Measurements from ENCODE around the gene HUS1. TPM values are rescaled to one million over a fixed set of nuclear protein-coding genes. Genes with fewer than 3 reads are reported as not detected.
"Not testable (repeated sequence)": the region's sequence is repeated elsewhere in the genome, so short reads cannot be mapped to it uniquely, and the experiment has no call there.

HUS1 gene
- total RNA-seq, 1 donor from 2014 or later = 34.4 TPM

DNA sequence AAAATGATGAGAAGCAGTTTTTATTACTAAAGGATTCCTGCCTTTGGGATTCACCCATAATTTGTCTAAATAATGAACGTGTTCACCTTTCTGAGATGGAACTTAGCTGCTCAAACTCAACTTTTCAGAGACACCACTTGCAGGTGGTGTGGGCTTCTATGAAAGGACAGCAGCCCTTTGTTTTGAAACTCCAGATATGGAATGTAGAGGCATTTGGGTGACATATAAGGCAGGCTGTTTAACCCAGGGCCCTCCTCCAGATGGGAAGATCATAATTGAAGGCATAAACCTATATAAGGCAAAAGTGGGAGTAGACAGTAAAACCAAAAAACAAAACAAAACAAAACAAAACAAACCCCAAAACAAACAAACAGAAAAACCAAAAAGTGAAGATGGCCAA is 11.9 kb upstream of the HUS1 start:
- Histone ChIP-seq H3K79me2 (ENCODE audit: insufficient read depth, low read length) (no peaks in the 10 kb centered on the region), H2AFZ (ENCODE audit: low read depth, low read length) (peak overlapping the region; percentile 96), H3K27me3 (ENCODE audit: insufficient read depth, low read length) (no peaks in the 10 kb centered on the region), H3K4me2 (ENCODE audit: low read length) (peak overlapping the region; percentile 97), H3K27ac (ENCODE audit: low read depth, low read length) (no peak overlapping the region), H3K36me3 (ENCODE audit: insufficient read depth, low read length) (no peaks in the 10 kb centered on the region), H3K9me3 (ENCODE audit: insufficient read depth, low read depth, low read length) (no peaks in the 10 kb centered on the region), H4K20me1 (ENCODE audit: insufficient read depth, low read length) (no peaks in the 10 kb centered on the region), H3K9ac (ENCODE audit: low read length) (peak overlapping the region; percentile 62), H3K4me3 (ENCODE audit: insufficient read depth, low read depth, low read length) (peak overlapping the region; percentile 73), H3K4me1 (ENCODE audit: insufficient read depth, low read length) (peaks cover 7% of the 10 kb centered on the region)
- TF ChIP-seq, protein P1, sequence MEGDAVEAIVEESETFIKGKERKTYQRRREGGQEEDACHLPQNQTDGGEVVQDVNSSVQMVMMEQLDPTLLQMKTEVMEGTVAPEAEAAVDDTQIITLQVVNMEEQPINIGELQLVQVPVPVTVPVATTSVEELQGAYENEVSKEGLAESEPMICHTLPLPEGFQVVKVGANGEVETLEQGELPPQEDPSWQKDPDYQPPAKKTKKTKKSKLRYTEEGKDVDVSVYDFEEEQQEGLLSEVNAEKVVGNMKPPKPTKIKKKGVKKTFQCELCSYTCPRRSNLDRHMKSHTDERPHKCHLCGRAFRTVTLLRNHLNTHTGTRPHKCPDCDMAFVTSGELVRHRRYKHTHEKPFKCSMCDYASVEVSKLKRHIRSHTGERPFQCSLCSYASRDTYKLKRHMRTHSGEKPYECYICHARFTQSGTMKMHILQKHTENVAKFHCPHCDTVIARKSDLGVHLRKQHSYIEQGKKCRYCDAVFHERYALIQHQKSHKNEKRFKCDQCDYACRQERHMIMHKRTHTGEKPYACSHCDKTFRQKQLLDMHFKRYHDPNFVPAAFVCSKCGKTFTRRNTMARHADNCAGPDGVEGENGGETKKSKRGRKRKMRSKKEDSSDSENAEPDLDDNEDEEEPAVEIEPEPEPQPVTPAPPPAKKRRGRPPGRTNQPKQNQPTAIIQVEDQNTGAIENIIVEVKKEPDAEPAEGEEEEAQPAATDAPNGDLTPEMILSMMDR (IDR thresholded peaks at IDR 0.05; ENCODE audit: insufficient read depth, low read depth, low read length) = no peak
- no peak for TF ChIP-seq EZH2 (IDR thresholded peaks at IDR 0.05; ENCODE audit: insufficient read depth, low read length)
- H3K36me3 Mint-ChIP-seq (ENCODE audit: low read depth, unreplicated experiment) = peaks cover 1% of the 10 kb centered on the region
- no peaks in the 10 kb centered on the region for H3K27me3 Mint-ChIP-seq (ENCODE audit: low read depth, unreplicated experiment)
- FAIRE-seq = no peak
- DNase-seq (ENCODE audit: low read depth) = no peak
- peaks cover 2% of the 10 kb centered on the region for H3K9me3 Mint-ChIP-seq (ENCODE audit: unreplicated experiment)
- H3K4me1 Mint-ChIP-seq (ENCODE audit: low read depth, unreplicated experiment) = peaks cover 8% of the 10 kb centered on the region
- H3K4me3 Mint-ChIP-seq (ENCODE audit: unreplicated experiment) = peak overlapping the region; percentile 34
- no peak overlapping the region for H3K27ac Mint-ChIP-seq (ENCODE audit: unreplicated experiment)

DNA sequence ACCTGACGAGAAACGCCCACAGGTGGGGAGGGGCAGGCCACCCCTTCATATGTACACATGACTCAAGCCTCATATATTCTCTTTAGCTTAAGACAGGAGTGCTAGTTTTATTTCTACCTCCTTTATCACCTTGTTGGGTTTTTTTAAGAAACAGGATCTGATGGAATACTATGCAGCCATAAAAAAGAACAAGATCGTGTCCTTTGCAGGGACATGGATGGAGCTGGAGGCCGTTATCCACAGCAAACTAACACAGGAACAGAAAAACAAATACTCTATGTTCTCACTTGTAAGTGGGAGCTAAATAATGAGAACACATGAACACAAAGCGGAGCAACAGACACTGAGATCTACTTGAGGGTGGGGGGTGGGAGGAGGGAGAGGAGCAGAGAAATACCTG is 11.2 kb upstream of the HUS1 start:
- no peaks in the 10 kb centered on the region for H3K36me3 ChIP-seq (ENCODE audit: insufficient read depth, low read length)
- no peak overlapping the region for H2AFZ ChIP-seq (ENCODE audit: low read depth, low read length)
- Mint-ChIP-seq H3K27ac (ENCODE audit: unreplicated experiment) (no peak overlapping the region), H3K36me3 (ENCODE audit: low read depth, unreplicated experiment) (peaks cover 1% of the 10 kb centered on the region), H3K9me3 (ENCODE audit: unreplicated experiment) (peaks cover 2% of the 10 kb centered on the region), H3K27me3 (ENCODE audit: low read depth, unreplicated experiment) (no peaks in the 10 kb centered on the region), H3K4me3 (ENCODE audit: unreplicated experiment) (no peak overlapping the region), H3K4me1 (ENCODE audit: low read depth, unreplicated experiment) (peaks cover 8% of the 10 kb centered on the region)
- H4K20me1 ChIP-seq (ENCODE audit: insufficient read depth, low read length) = no peaks in the 10 kb centered on the region
- no peak for DNase-seq (ENCODE audit: low read depth)
- no peak overlapping the region for H3K4me3 ChIP-seq (ENCODE audit: insufficient read depth, low read depth, low read length)
- H3K27ac ChIP-seq (ENCODE audit: low read depth, low read length) = no peak overlapping the region
- no peak for FAIRE-seq
- no peaks in the 10 kb centered on the region for H3K9me3 ChIP-seq (ENCODE audit: insufficient read depth, low read depth, low read length)
- H3K4me1 ChIP-seq (ENCODE audit: insufficient read depth, low read length) = peaks cover 7% of the 10 kb centered on the region
- no peak overlapping the region for H3K9ac ChIP-seq (ENCODE audit: low read length)
- H3K27me3 ChIP-seq (ENCODE audit: insufficient read depth, low read length) = no peaks in the 10 kb centered on the region
- TF ChIP-seq, protein P1 (IDR thresholded peaks at IDR 0.05; ENCODE audit: insufficient read depth, low read depth, low read length) = no peak
- TF ChIP-seq EZH2 (IDR thresholded peaks at IDR 0.05; ENCODE audit: insufficient read depth, low read length) = no peak
- no peak overlapping the region for H3K4me2 ChIP-seq (ENCODE audit: low read length)
- H3K79me2 ChIP-seq (ENCODE audit: insufficient read depth, low read length) = no peaks in the 10 kb centered on the region

DNA sequence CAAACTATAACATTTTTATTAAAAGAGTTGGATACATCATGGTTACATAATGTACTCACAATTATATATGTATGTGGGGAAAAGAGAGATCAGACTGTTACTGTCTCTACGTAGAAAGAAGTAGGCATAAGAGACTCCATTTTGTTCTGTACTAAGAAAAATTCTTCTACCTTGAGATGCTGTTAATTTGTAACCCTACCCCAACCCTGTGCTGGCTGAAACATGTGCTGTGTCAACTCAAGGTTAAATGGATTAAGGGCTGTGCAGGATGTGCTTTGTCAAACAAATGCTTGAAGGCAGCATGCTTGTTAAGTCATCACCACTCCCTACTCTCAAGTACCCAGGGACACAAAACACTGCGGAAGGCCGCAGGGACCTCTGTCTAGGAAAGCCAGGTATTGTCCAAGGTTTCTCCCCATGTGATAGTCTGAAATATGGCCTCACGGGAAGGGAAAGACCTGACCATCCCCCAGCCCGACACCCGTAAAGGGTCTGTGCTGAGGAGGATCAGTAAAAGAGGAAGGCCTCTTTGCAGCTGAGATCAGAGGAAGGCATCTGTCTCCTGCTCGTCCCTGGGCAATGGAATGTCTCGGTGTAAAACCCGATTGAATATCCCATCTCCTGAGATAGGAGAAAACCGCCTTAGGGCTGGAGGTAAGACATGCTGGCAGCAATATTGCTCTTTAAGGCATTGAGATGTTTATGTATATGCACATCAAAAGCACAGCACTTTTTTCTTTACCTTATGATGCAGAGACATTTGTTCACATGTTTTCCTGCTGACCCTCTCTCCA is 10.4 kb upstream of the HUS1 start:
- not testable (repeated sequence) for FAIRE-seq; H3K4me1 ChIP-seq (ENCODE audit: insufficient read depth, low read length); H3K27me3 ChIP-seq (ENCODE audit: insufficient read depth, low read length); H3K36me3 Mint-ChIP-seq (ENCODE audit: low read depth, unreplicated experiment); H3K27me3 Mint-ChIP-seq (ENCODE audit: low read depth, unreplicated experiment); H3K9me3 ChIP-seq (ENCODE audit: insufficient read depth, low read depth, low read length); H2AFZ ChIP-seq (ENCODE audit: low read depth, low read length); H3K4me2 ChIP-seq (ENCODE audit: low read length); H3K27ac Mint-ChIP-seq (ENCODE audit: unreplicated experiment); H4K20me1 ChIP-seq (ENCODE audit: insufficient read depth, low read length); H3K36me3 ChIP-seq (ENCODE audit: insufficient read depth, low read length); H3K79me2 ChIP-seq (ENCODE audit: insufficient read depth, low read length); DNase-seq (ENCODE audit: low read depth); H3K4me3 ChIP-seq (ENCODE audit: insufficient read depth, low read depth, low read length); H3K9ac ChIP-seq (ENCODE audit: low read length); H3K27ac ChIP-seq (ENCODE audit: low read depth, low read length); H3K4me3 Mint-ChIP-seq (ENCODE audit: unreplicated experiment); H3K9me3 Mint-ChIP-seq (ENCODE audit: unreplicated experiment); H3K4me1 Mint-ChIP-seq (ENCODE audit: low read depth, unreplicated experiment)

Data from astrocyte (in vitro differentiated cells and primary cell).